Mesenchymal stem cell (in vitro differentiated cells and primary cell): ENCODE results near the gene MYO1E.

ENCODE experiments used
- DNase-seq: peaks from one replicate; pipeline ENCODE4 v3.0.0-alpha.2; 2013
- H2AFZ ChIP-seq: one replicate; pipeline ENCODE4 v1.6.1; 2013; ENCODE audit warnings: low read depth, mild to moderate bottlenecking, control low read depth, inconsistent platforms, low read length, moderate library complexity
- H2AK5ac ChIP-seq: 2 replicates; pipeline ENCODE4 v1.6.1; 2013; ENCODE audit warnings: low read length, moderate library complexity, mild to moderate bottlenecking, inconsistent platforms; ENCODE audit not compliant: severe bottlenecking
- H2BK120ac ChIP-seq: one replicate; pipeline ENCODE4 v1.6.1; 2013; ENCODE audit warnings: low read depth, mild to moderate bottlenecking, inconsistent platforms, low read length, moderate library complexity
- H2BK12ac ChIP-seq, 2 experiments: one replicate each; pipeline ENCODE4 v1.6.1; 2013; ENCODE audit warnings: inconsistent platforms in 2 of 2, low read length in 2 of 2, mild to moderate bottlenecking in 2 of 2, moderate library complexity in 2 of 2, control low read depth in 1 of 2
- H2BK15ac ChIP-seq: one replicate; pipeline ENCODE4 v1.6.1; 2013; ENCODE audit warnings: mild to moderate bottlenecking, low read depth, inconsistent platforms; ENCODE audit not compliant: poor library complexity, severe bottlenecking
- H2BK5ac ChIP-seq: 2 replicates; pipeline ENCODE4 v1.6.1; 2013; ENCODE audit warnings: low read depth, mild to moderate bottlenecking, low read length, control low read depth, inconsistent platforms; ENCODE audit not compliant: poor library complexity, severe bottlenecking
- H3K14ac ChIP-seq, 2 experiments: one replicate each; pipeline ENCODE4 v1.6.1; 2013; ENCODE audit warnings: inconsistent platforms in 2 of 2, low read length in 2 of 2, control low read depth in 1 of 2, mild to moderate bottlenecking in 1 of 2, moderate library complexity in 1 of 2
- H3K18ac ChIP-seq, 2 experiments: one replicate each; pipeline ENCODE4 v1.6.1; 2013; ENCODE audit warnings: inconsistent platforms in 2 of 2, low read length in 2 of 2, control low read depth in 1 of 2, low read depth in 1 of 2, mild to moderate bottlenecking in 1 of 2
- H3K23ac ChIP-seq, 2 experiments: one replicate each; pipeline ENCODE4 v1.6.1; 2013; ENCODE audit warnings: inconsistent platforms in 2 of 2, low read length in 2 of 2, mild to moderate bottlenecking in 2 of 2, moderate library complexity in 2 of 2, control low read depth in 1 of 2
- H3K27ac ChIP-seq: 2 replicates; pipeline ENCODE4 v1.5.1; 2013; ENCODE audit warnings: mild to moderate bottlenecking, moderate library complexity, low read length, control low read depth, inconsistent platforms; ENCODE audit not compliant: poor library complexity, severe bottlenecking
- H3K27me3 ChIP-seq, 2 experiments: 2 replicates each; pipeline versions ENCODE4 v1.6.1 to v1.7.0; 2013; ENCODE audit warnings: low read length in 2 of 2, mild to moderate bottlenecking in 2 of 2, moderate library complexity in 2 of 2, control low read depth in 1 of 2, inconsistent platforms in 1 of 2; ENCODE audit not compliant: control insufficient read depth in 1 of 2, insufficient read depth in 1 of 2
- H3K36me3 ChIP-seq, 2 experiments: 2 replicates each; pipeline versions ENCODE4 v1.6.1 to v1.7.0; 2013; ENCODE audit warnings: low read length in 2 of 2, control low read depth in 1 of 2, inconsistent platforms in 1 of 2, low read depth in 1 of 2, mild to moderate bottlenecking in 1 of 2; ENCODE audit not compliant: insufficient read depth in 2 of 2, control insufficient read depth in 1 of 2
- H3K4ac ChIP-seq, 2 experiments: one replicate each; pipeline ENCODE4 v1.6.1; 2013; ENCODE audit warnings: inconsistent platforms in 2 of 2, low read length in 2 of 2, mild to moderate bottlenecking in 2 of 2, moderate library complexity in 2 of 2, control low read depth in 1 of 2, low read depth in 1 of 2
- H3K4me1 ChIP-seq: 2 replicates; pipeline ENCODE4 v1.6.1; 2013; ENCODE audit warnings: low read depth, low read length, control low read depth; ENCODE audit not compliant: control insufficient read depth, insufficient read depth
- H3K4me2 ChIP-seq: 2 replicates; pipeline ENCODE4 v1.6.1; 2013; ENCODE audit warnings: low read length, mild to moderate bottlenecking, inconsistent platforms; ENCODE audit not compliant: poor library complexity, severe bottlenecking
- H3K4me3 ChIP-seq, 2 experiments: 2 replicates each; pipeline versions ENCODE4 v1.5.1 to v1.7.0; 2013; ENCODE audit warnings: low read length in 2 of 2, mild to moderate bottlenecking in 2 of 2, control low read depth in 1 of 2, low read depth in 1 of 2; ENCODE audit not compliant: insufficient read depth in 1 of 2
- H3K79me1 ChIP-seq: replicated peaks from 2 replicates; pipeline ENCODE4 v1.6.1; 2013; ENCODE audit warnings: mild to moderate bottlenecking, control low read depth, low read length, inconsistent platforms; ENCODE audit not compliant: poor library complexity, severe bottlenecking
- H3K9ac ChIP-seq: 2 replicates; pipeline ENCODE4 v1.7.0; 2013; ENCODE audit warnings: mild to moderate bottlenecking, low read length, moderate library complexity
- H3K9me3 ChIP-seq: 2 replicates; pipeline ENCODE4 v1.7.0; 2013; ENCODE audit warnings: mild to moderate bottlenecking, low read length; ENCODE audit not compliant: control insufficient read depth
- H4K8ac ChIP-seq: one replicate; pipeline ENCODE4 v1.6.1; 2013; ENCODE audit warnings: inconsistent platforms, mild to moderate bottlenecking, low read length, moderate library complexity
- H4K91ac ChIP-seq: one replicate; pipeline ENCODE4 v1.6.1; 2013; ENCODE audit warnings: mild to moderate bottlenecking, low read length, inconsistent platforms
- WGBS: methylation state at CpG from one replicate; pipeline ENCODE4 v1.1.7; 2013; ENCODE audit warnings: mixed read lengths; 5-methylcytosine and 5-hydroxymethylcytosine counted together

Gene MYO1E

DNA sequence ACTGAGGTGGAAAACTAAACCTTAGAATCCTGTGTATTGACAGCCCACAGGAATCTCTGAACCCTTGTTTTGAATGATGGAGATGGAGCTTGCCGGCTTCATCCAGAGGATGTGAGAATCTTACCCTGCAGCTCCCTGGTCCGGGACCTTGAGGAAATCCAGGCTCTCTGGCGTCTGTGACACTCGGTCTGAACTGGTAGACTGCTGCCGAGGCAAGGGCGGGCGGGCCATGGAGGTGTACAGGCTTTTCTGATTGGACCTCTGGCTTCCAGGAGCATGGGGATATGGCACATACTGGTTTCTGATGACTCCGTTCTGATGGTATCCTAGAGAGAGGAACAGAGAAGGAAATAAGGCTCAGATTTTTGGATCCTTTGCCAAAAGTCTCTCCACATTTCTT is 219.2 kb downstream of the MYO1E start:
- Histone ChIP-seq H3K27ac (no peak overlapping the region), H4K8ac (no peak overlapping the region), H2BK120ac (no peak overlapping the region), H2AFZ (no peak overlapping the region), H3K18ac (no peak overlapping the region), H3K4ac (no peak overlapping the region), H4K91ac (no peak overlapping the region), H3K4me2 (no peak overlapping the region), H3K9ac (no peak overlapping the region), H3K23ac (no peak overlapping the region), H3K36me3 (peaks cover 64 to 98% of the 10 kb centered on the region in 2 experiments), H2BK15ac (no peak overlapping the region), H3K4me3 (no peak overlapping the region), H3K79me1 (peaks cover 6% of the 10 kb centered on the region), H2AK5ac (no peak overlapping the region), H2BK5ac (no peak overlapping the region), H3K27me3 (no peaks in the 10 kb centered on the region), H3K14ac (no peak overlapping the region), H2BK12ac (no peak overlapping the region), H3K9me3 (no peaks in the 10 kb centered on the region), H3K4me1 (peaks cover 2% of the 10 kb centered on the region)
- DNase-seq: no peak
- WGBS: 97% methylated on average over 8 of the region's 8 CpGs

DNA sequence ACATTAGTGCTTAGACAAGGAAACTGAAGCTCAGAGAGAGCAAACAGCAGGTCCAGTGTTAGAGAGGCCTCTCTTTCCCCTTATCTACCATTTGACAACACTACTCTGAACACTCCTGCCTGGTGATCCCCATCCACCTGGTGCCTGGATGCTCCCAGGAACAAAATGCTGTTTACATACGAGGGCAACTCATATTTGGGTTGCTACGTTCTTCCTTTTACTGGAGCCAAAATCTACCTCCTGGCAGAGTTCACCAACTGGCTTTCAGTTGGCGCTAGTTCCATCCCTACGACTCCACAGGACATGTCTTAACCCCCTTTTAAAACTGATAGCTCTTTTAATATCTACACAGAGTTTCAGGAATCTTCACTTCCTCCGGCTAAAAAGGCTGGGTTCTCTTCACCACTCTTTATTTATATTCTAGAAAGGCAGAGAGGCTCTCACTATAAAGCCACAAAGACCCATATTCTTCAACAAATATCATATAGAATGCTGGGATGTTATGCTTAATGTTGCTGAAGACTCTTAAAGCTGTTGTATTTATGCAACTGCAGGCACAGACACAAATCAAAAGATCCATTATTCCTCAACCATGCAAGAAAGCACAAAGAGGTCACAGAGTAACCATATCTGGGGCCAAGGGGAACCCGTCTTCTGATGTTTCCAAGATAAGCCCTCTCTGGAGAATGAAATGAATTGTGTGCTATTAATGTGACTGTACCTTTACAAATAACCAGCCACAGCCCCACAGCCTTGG is 219.8 kb downstream of the MYO1E start:
- Histone ChIP-seq H3K9ac (no peak overlapping the region), H4K91ac (no peak overlapping the region), H2BK12ac (no peak overlapping the region), H3K23ac (no peak overlapping the region), H3K79me1 (peaks cover 4% of the 10 kb centered on the region), H3K4me2 (no peak overlapping the region), H2AFZ (no peak overlapping the region), H3K36me3 (peaks cover 59 to 98% of the 10 kb centered on the region in 2 experiments), H2AK5ac (no peak overlapping the region), H3K9me3 (no peaks in the 10 kb centered on the region), H2BK5ac (no peak overlapping the region), H3K14ac (no peak overlapping the region), H3K4ac (no peak overlapping the region), H3K4me3 (no peak overlapping the region), H4K8ac (no peak overlapping the region), H3K27ac (no peak overlapping the region), H3K27me3 (no peaks in the 10 kb centered on the region), H2BK120ac (no peak overlapping the region), H3K4me1 (peaks cover 3% of the 10 kb centered on the region), H3K18ac (no peak overlapping the region), H2BK15ac (no peak overlapping the region)
- WGBS: over 99% methylated on average over 5 of the region's 6 CpGs
- no peak for DNase-seq

DNA sequence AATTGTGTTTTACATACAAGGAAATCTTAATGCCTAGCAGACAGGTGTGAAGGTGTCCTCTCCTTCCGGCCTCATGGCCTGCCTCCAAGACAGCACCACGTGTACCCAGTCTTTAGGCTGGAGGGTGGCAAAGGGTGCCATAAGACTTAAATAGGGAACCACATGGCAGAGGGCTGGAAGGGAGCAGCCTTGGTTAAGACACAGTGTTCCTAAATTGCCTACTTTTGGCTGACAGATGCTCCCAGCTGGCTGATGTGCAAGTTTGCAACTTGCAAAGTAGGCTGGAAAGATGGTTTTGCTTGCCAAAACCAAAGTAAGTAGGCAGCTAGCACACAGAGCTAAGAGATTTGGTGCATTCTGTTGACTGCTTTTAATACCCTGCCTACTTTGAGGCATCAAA is 222.5 kb downstream of the MYO1E start:
- no peak overlapping the region for H2BK12ac ChIP-seq
- no peak overlapping the region for H4K91ac ChIP-seq
- peaks cover 8% of the 10 kb centered on the region for H3K4me1 ChIP-seq
- no peak overlapping the region for H2BK120ac ChIP-seq
- no peak overlapping the region for H2BK15ac ChIP-seq
- H3K79me1 ChIP-seq: peaks cover 6% of the 10 kb centered on the region
- H3K23ac ChIP-seq: no peak overlapping the region
- no peak overlapping the region for H2AK5ac ChIP-seq
- no peak overlapping the region for H3K4me2 ChIP-seq
- H2BK5ac ChIP-seq: no peak overlapping the region
- H4K8ac ChIP-seq: no peak overlapping the region
- no peak overlapping the region for H3K4me3 ChIP-seq
- H3K18ac ChIP-seq: peak overlapping the region in 1 of 2 experiments; percentile 6
- H3K14ac ChIP-seq: no peak overlapping the region
- WGBS: 78% methylated on average over 2 of the region's 2 CpGs
- H3K9ac ChIP-seq: no peak overlapping the region
- no peaks in the 10 kb centered on the region for H3K9me3 ChIP-seq
- no peak overlapping the region for H3K4ac ChIP-seq
- no peak overlapping the region for H2AFZ ChIP-seq
- no peak for DNase-seq
- H3K36me3 ChIP-seq: peaks cover 59 to 98% of the 10 kb centered on the region in 2 experiments
- no peak overlapping the region for H3K27ac ChIP-seq
- no peaks in the 10 kb centered on the region for H3K27me3 ChIP-seq

DNA sequence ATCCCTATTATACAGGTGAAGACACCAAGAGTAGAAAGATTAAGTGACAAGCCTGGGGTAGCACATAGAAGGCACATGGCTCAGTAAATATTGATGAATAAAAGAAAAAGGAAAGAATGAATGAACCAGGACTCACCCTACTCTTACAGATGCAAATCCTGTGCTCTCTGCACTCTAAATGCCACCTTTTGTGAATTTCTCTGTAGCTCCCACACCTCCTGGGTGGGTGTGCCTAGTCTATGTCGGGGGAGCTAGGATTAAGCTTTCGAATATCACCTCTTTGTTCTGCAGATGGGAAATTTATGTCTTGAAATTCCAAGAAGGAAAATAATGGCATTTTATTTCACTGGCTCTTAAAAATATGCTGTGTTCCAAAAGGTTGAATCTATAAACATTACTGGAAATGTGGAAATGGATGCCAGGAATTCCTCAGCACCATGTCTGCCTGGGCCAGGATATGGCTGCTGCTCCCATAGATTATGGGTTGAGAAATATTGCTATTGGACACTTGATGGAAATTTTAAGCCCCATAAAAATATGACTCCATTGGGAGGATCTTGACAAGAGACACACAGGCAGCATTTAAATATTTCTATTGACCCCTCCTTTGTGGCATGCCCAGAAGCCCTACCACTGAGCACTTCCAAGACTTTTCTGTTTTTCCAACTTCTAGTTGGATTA is 224.4 kb downstream of the MYO1E start:
- H2BK15ac ChIP-seq: no peak overlapping the region
- H2BK5ac ChIP-seq: no peak overlapping the region
- H3K4me2 ChIP-seq: no peak overlapping the region
- no peaks in the 10 kb centered on the region for H3K9me3 ChIP-seq
- no peak overlapping the region for H3K4ac ChIP-seq
- H3K27me3 ChIP-seq: no peaks in the 10 kb centered on the region
- no peak overlapping the region for H4K91ac ChIP-seq
- peaks cover 10% of the 10 kb centered on the region for H3K4me1 ChIP-seq
- H2AK5ac ChIP-seq: no peak overlapping the region
- peak overlapping the region; percentile 79 for H3K27ac ChIP-seq
- no peak overlapping the region for H3K18ac ChIP-seq
- no peak overlapping the region for H2AFZ ChIP-seq
- peaks cover 64 to 94% of the 10 kb centered on the region in 2 experiments for H3K36me3 ChIP-seq
- H3K79me1 ChIP-seq: peaks cover 14% of the 10 kb centered on the region
- 100% methylated on average over 2 of the region's 2 CpGs for WGBS
- no peak overlapping the region for H3K4me3 ChIP-seq
- no peak overlapping the region for H4K8ac ChIP-seq
- no peak for DNase-seq
- H3K9ac ChIP-seq: peak overlapping the region; percentile 41
- H2BK12ac ChIP-seq: no peak overlapping the region
- H3K23ac ChIP-seq: no peak overlapping the region
- H2BK120ac ChIP-seq: no peak overlapping the region
- H3K14ac ChIP-seq: no peak overlapping the region
